Endothelial cell of umbilical vein (primary cell): ENCODE measurements around the gene C1QC. TPM values are rescaled to one million over a fixed set of nuclear protein-coding genes. Genes with fewer than 3 reads are reported as not detected.
A peak's percentile ranks its signal among the peaks of the same experiment; 100 is the strongest.

Experiments
- BruUV-seq: library from RNA; stranded (reverse); fragments of 400-500 nt; replicated peaks from 2 replicates; lab custom pipeline; 2021; lab: Mats Ljungman, UMichigan
- CTCF ChIA-PET: fragments of 300-600, 350-600 bp; sonication (Branson Sonifier 250); formaldehyde crosslinking; loops from one replicate; lab custom pipeline; 2021; ENCODE audit warnings: antibody characterized with exemption, inconsistent platforms; lab: Charles Lee
- POLR2A ChIA-PET: fragments of 300-600, 350-600 bp; sonication (Branson Sonifier 250); formaldehyde crosslinking; loops from one replicate; lab custom pipeline; 2021; ENCODE audit warnings: antibody characterized with exemption, inconsistent platforms; lab: Charles Lee
- DNase-seq: peaks from one replicate; pipeline ENCODE4 v3.0.0-alpha.2; 2011; ENCODE audit warnings: low read depth, low spot score
- FAIRE-seq: peaks from 2 replicates; lab custom pipeline; 2011; peaks lifted over from hg19 to GRCh38; lab: Jason Lieb, UNC
- H2AFZ ChIP-seq: 2 replicates; pipeline ENCODE4 v1.6.0; 2012; ENCODE audit warnings: low read depth, low read length, control low read depth, inconsistent platforms
- H3K27ac ChIP-seq: 2 replicates; pipeline ENCODE4 v1.5.1; 2011; ENCODE audit warnings: low read depth, mild to moderate bottlenecking, control low read depth, low read length, moderate library complexity; ENCODE audit not compliant: insufficient read depth
- H3K27me3 ChIP-seq, 2 experiments: 2 replicates each; pipeline versions ENCODE4 v1.6.0 to v1.6.1; 2011; ENCODE audit warnings: low read length in 2 of 2, mixed read lengths in 1 of 2; ENCODE audit not compliant: control insufficient read depth in 2 of 2, insufficient read depth in 2 of 2
- H3K36me3 ChIP-seq, 2 experiments: 2 replicates in 1 of 2; 3 replicates in 1 of 2; pipeline ENCODE4 v1.5.1; 2011; ENCODE audit warnings: low read length in 2 of 2, mild to moderate bottlenecking in 1 of 2, moderate library complexity in 1 of 2; ENCODE audit not compliant: control insufficient read depth in 2 of 2, insufficient read depth in 2 of 2; ENCODE audit errors: extremely low read depth in 1 of 2
- H3K4me1 ChIP-seq: 3 replicates; pipeline ENCODE4 v1.5.1; 2011; ENCODE audit warnings: mild to moderate bottlenecking, low read length; ENCODE audit not compliant: control insufficient read depth, insufficient read depth; ENCODE audit errors: extremely low read depth
- H3K4me2 ChIP-seq: 2 replicates; pipeline ENCODE4 v1.6.1; 2011; ENCODE audit warnings: low read length, control low read depth, mixed read lengths; ENCODE audit not compliant: insufficient read depth
- H3K4me3 ChIP-seq, 3 experiments: fragments of 200-600 bp in 1 of 3; sonication (generic), shearing (Covaris generic) in 1 of 3; replicated peaks in 1 of 3; 2 replicates each; pipeline ENCODE4 v1.5.1; 2011 to 2016; ENCODE audit warnings: control low read depth in 3 of 3, low read length in 3 of 3, mild to moderate bottlenecking in 2 of 3, inconsistent platforms in 1 of 3, low read depth in 1 of 3, moderate library complexity in 1 of 3; ENCODE audit not compliant: insufficient read depth in 1 of 3
- H3K79me2 ChIP-seq: 2 replicates; pipeline ENCODE4 v1.6.0; 2012; ENCODE audit warnings: low read length, inconsistent platforms; ENCODE audit not compliant: control insufficient read depth, insufficient read depth
- H3K9ac ChIP-seq: replicated peaks from 2 replicates; pipeline ENCODE3; 2011; ENCODE audit warnings: low read length, control low read depth; ENCODE audit not compliant: insufficient read depth; ENCODE audit errors: extremely low read depth
- H3K9me1 ChIP-seq: replicated peaks from 3 replicates; pipeline ENCODE4 v1.6.0; 2011; ENCODE audit warnings: mild to moderate bottlenecking, low read length; ENCODE audit not compliant: control insufficient read depth, insufficient read depth; ENCODE audit errors: extremely low read depth
- H3K9me3 ChIP-seq: replicated peaks from 2 replicates; pipeline ENCODE4 v1.5.1; 2012; ENCODE audit warnings: low read length, inconsistent platforms; ENCODE audit not compliant: control insufficient read depth, insufficient read depth
- H4K20me1 ChIP-seq: replicated peaks from 2 replicates; pipeline ENCODE3; 2011; ENCODE audit warnings: mild to moderate bottlenecking, low read length; ENCODE audit not compliant: control insufficient read depth, insufficient read depth; ENCODE audit errors: extremely low read depth
- EZH2 ChIP-seq: IDR thresholded peaks from 2 replicates; pipeline ENCODE4 v1.6.1; 2012; ENCODE audit warnings: borderline replicate concordance, low read depth, mild to moderate bottlenecking, moderate library complexity, low read length, inconsistent platforms; ENCODE audit not compliant: severe bottlenecking
- FOS ChIP-seq: IDR thresholded peaks from 2 replicates; pipeline ENCODE4 v1.6.1; 2011; ENCODE audit warnings: mild to moderate bottlenecking, low read length, moderate library complexity, borderline replicate concordance; ENCODE audit not compliant: insufficient read depth
- GATA2 ChIP-seq: IDR thresholded peaks from 2 replicates; pipeline ENCODE4 v1.7.0; 2011; ENCODE audit warnings: low read depth, mild to moderate bottlenecking, moderate library complexity, mixed read lengths, low read length; ENCODE audit not compliant: insufficient read length, insufficient read depth
- JUN ChIP-seq: IDR thresholded peaks from 2 replicates; pipeline ENCODE4 v1.6.1; 2011; ENCODE audit warnings: borderline replicate concordance, low read depth; ENCODE audit not compliant: insufficient read length, insufficient read depth
- MYC ChIP-seq: IDR thresholded peaks from one replicate; pipeline ENCODE4 v1.6.1; 2011; ENCODE audit warnings: mild to moderate bottlenecking, low read depth, low read length
- POLR2A ChIP-seq: IDR thresholded peaks from 2 replicates; pipeline ENCODE4 v1.6.1; 2012; ENCODE audit warnings: low read depth, mild to moderate bottlenecking, control low read depth, low read length
- POLR2AphosphoS5 ChIP-seq: IDR thresholded peaks from 2 replicates; pipeline ENCODE4 v1.6.1; 2012; ENCODE audit warnings: low read depth, mild to moderate bottlenecking, control low read depth, low read length, moderate library complexity; ENCODE audit not compliant: insufficient read depth
- dilution Hi-C: fragments of 300-500 bp; cut with MboI; formaldehyde crosslinking; loops from one replicate; pipeline ENCODE4 v1.15.0; 2019; ENCODE audit warnings: low sequenced_read_pairs; ENCODE audit not compliant: extremely low pct_ligation_motif_present
- intact Hi-C: fragments of 100-400 bp; cut with micrococcal nuclease; formaldehyde crosslinking; loops from one replicate; pipeline ENCODE4 v1.10.0; 2022
- polyA plus RNA-seq, 4 experiments: library from polyadenylated mRNA; depleted of rRNA in 3 of 4; stranded (reverse) in 3 of 4; unstranded in 1 of 4; fragments of >200 nt; gene quantifications; 2 replicates each; pipeline versions ENCODE4 v1.2.1 to v1.2.3, GENCODE V29; 2011 to 2012; ENCODE audit warnings: missing spikeins in 1 of 4
- total RNA-seq: library from RNA; stranded (reverse); gene quantifications from 2 replicates; pipeline ENCODE4 v1.2.3, GENCODE V29; 2021
- TF ChIP-seq, protein P1 (sequence below), 2 donors: IDR thresholded peaks; 1 replicate in 1 of 2; 2 replicates in 1 of 2; pipeline ENCODE4 v1.5.1; 2011; ENCODE audit warnings: low read length in 2 of 2, mild to moderate bottlenecking in 2 of 2, moderate library complexity in 2 of 2, control low read depth in 1 of 2, inconsistent platforms in 1 of 2, low read depth in 1 of 2; ENCODE audit not compliant: insufficient read depth in 1 of 2; ENCODE audit errors: extremely low read depth in 1 of 2
- TF ChIP-seq, protein P2 (sequence below): IDR thresholded peaks from 2 replicates; pipeline ENCODE4 v1.6.1; 2011; ENCODE audit not compliant: insufficient read depth, insufficient read length

Gene C1QC
- total and polyA plus RNA-seq, 2 donors (not counting 3 experiments of a cell fraction or from before 2014, with no cell fraction given) = not detected

DNA sequence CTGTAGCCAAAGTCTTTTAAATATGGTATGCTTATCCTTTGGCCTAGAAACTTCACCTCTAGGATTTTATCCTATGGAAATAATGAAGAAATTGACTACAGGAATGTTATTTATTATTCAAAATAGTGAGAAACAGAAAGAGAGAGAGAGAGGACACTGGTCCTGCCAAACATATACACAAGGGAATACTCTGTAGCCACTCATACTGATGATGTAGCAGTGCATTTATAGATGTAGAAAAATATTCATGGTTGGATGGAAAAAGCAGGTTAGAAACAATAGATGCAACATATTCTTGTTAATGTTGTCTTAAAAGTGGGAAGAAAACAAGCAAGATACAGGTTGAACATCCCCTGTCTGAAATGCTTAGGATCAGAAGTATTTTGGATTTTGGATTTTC lies 45.0 kb downstream of the C1QC start:
- no peak overlapping the region for H2AFZ ChIP-seq
- no peak overlapping the region for H3K9ac ChIP-seq
- H4K20me1 ChIP-seq = no peaks in the 10 kb centered on the region
- no peak overlapping the region for H3K27ac ChIP-seq
- peaks cover 6% of the 10 kb centered on the region for H3K4me1 ChIP-seq
- no peak for DNase-seq
- peaks cover 3 to 4% of the 10 kb centered on the region in 2 experiments for H3K27me3 ChIP-seq
- ChIA-PET POLR2A (no interaction called here), CTCF (interaction anchor here (1.2 to 1.7 kb wide), 4 partner anchors 14 to 242 kb away, joined by 4 to 9 read pairs (median 4); no protein-coding TSS in a partner anchor)
- no peak overlapping the region for H3K4me3 ChIP-seq
- BruUV-seq = no TSS peak
- no peaks in the 10 kb centered on the region for H3K79me2 ChIP-seq
- dilution Hi-C loops = no loop called here
- H3K9me1 ChIP-seq = no peaks in the 10 kb centered on the region
- H3K9me3 ChIP-seq = no peaks in the 10 kb centered on the region
- no peak overlapping the region for H3K4me2 ChIP-seq
- intact Hi-C loops = no loop called here
- H3K36me3 ChIP-seq = no peaks in the 10 kb centered on the region
- TF ChIP-seq, protein P1, sequence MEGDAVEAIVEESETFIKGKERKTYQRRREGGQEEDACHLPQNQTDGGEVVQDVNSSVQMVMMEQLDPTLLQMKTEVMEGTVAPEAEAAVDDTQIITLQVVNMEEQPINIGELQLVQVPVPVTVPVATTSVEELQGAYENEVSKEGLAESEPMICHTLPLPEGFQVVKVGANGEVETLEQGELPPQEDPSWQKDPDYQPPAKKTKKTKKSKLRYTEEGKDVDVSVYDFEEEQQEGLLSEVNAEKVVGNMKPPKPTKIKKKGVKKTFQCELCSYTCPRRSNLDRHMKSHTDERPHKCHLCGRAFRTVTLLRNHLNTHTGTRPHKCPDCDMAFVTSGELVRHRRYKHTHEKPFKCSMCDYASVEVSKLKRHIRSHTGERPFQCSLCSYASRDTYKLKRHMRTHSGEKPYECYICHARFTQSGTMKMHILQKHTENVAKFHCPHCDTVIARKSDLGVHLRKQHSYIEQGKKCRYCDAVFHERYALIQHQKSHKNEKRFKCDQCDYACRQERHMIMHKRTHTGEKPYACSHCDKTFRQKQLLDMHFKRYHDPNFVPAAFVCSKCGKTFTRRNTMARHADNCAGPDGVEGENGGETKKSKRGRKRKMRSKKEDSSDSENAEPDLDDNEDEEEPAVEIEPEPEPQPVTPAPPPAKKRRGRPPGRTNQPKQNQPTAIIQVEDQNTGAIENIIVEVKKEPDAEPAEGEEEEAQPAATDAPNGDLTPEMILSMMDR (IDR thresholded peaks at IDR 0.05; ENCODE audit: extremely low read depth in 1 of 2, insufficient read depth in 1 of 2, low read depth in 1 of 2, low read length in 2 of 2) = no peak
- TF ChIP-seq EZH2 (no peak), MYC (no peak), GATA2 (no peak), FOS (no peak), JUN (no peak), POLR2AphosphoS5 (no peak), POLR2A (no peak)
- TF ChIP-seq, protein P2, sequence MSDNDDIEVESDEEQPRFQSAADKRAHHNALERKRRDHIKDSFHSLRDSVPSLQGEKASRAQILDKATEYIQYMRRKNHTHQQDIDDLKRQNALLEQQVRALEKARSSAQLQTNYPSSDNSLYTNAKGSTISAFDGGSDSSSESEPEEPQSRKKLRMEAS = no peak
- FAIRE-seq = peak; percentile 59
